HG03097 (cell line): ENCODE data around the gene RALBP1.
"Not testable (repeated sequence)": the region's sequence is repeated elsewhere in the genome, so short reads cannot be mapped to it uniquely, and the experiment has no call there.

Source experiments
- ATAC-seq: cut with Tn5 transposase; IDR thresholded peaks from one replicate; pipeline ENCODE4 v1.9.1; 2021; ENCODE audit not compliant: unreplicated experiment, low FRiP score

RALBP1 gene

DNA sequence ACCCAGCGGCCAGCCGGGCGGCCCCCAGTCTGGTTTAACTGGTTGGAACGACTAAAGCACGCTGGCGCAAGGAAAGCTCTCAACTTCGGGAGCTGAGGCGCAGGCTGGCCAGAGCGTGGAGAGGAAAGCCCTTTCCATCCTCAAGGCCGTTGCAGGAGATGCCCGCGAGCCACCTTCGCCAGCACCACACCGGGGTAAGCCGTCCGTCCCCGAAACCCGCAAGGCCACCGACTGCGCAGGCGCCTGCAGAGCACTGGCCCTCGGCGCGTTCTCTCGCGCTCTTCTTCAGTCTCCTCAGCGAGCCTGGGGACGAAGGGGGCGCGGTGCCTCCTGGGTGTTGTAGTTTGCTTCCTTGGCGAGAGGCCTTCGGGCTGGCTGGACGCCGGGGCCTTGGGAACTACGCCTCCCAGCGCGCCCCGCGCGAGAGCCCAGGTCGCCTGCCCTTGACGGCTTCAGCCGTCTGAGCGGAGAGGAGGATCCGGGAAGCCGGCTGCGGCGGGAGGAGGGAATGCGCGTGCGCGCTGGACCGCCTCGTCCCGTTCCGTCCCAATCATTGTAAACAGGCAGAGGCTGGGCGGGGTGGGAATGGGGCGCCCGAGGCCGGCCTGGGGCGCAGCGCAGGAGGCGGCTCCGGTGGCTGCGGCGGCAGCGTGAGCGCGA is at the start of gene RALBP1:
TSS of gene RALBP1 (plus strand) at position 531 of the 660 bp plus-strand sequence. CDS start 37,533 bp downstream, outside the sequence.
- ATAC-seq, result peak; percentile 93

DNA sequence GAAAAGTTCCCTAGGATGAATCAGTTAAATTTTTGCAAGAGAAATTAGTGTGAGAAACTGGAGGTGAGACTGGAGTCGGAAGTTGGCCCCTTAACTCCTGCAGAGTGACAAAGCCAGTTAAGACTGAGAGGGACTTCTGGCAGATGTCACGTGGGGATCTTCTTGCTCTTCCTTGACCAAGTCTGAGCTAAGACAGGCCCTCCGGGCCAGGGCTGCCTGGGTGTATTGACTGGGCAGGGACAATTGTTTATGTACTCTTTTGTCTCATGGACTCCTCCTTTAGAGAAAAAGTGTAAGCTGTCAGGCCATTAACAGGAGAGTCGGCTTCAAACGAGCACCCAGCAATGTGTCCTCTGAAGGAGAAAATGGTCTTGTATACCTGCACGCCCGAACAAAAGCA is 48.6 kb upstream of the RALBP1 start:
- no peak for ATAC-seq

DNA sequence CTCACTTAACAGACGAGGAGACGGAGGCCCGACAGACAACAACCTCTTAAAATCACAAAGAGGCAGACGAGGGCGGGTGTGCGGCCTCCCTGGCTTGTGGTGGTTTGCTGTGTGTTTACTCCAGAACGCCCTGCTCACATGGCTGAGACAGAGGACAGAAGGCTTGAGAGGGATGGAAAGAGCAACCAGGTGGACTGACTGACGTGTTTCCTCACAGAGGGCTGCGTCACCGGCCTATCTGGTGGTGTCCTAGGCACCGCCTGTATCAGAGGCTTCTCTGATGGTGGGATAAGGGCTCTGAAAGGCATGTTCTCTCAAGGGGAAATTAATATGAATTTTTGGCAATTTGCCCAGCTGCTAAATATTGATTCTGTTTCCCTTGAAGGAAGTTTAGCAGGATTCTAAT is 47.0 kb upstream of the RALBP1 start:
- no peak for ATAC-seq

DNA sequence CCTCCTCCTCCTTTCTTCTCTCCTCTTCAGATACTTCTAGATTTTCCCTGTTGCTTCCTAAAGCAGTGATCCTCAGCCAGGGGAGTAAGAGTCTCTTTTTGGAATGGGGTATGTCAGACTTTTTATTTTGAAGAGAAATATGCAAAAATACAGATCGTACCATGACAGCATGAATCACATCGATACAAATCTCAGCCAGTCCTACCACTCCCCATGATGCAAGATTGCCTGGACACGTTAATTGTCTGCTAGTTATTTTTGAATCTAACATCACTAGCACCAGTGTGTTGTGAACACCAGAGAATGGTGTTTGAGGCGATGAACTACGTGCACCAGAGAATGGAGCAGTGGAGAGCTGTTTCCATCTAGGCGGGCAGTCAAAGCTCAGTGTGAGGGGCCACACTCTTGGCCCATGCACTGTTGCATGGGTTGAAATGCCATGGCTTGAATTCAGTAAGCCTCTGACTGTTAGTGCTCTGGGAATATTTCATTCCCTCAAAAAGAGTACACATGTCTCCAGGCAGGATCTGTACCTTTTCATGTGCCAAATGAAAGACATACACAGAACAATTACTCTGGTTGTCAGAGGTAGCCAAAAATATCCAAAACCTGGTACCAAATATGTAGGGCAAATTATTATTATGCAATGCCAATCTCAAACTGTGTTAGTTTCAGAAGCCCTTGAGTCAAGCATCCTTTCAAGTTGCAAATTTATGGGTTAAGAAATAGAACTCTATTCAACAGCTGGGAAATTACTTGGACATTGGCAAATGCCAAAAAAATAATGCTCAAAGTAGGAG is 46.3 kb upstream of the RALBP1 start:
- ATAC-seq, result no peak

DNA sequence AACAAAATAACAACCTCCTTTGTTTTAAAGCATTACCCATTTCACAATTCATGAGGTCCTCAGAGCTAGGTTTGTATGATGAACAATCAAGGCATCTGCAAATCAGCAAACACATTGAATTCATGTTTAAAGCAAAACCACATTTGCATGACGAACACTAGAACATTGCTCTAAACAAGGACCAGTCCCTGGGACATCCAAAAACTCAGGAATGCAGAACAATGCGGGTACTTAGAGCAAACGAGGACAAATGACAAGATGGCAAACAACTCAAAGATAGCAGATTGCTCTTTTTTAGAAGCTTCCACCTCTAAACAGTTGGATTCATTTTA is 45.7 kb upstream of the RALBP1 start:
- no peak for ATAC-seq

DNA sequence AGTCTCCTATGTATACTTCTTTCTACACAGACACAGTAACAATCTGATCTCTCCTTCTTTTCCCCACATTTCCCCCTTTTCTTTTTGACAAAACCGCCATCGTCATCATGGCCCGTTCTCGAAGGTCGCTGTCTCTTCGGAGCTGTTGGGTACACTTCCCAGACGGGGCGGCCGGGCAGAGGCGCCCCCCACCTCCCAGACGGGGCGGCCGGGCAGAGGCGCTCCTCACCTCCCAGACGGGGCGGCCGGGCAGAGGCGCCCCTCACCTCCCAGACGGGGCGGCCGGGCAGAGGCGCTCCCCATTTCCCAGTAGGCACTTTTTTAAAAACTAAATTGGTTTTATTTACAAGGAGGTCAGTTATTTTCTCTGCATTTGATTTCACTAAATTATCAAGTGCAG is 45.0 kb upstream of the RALBP1 start:
- ATAC-seq, result not testable (repeated sequence)

DNA sequence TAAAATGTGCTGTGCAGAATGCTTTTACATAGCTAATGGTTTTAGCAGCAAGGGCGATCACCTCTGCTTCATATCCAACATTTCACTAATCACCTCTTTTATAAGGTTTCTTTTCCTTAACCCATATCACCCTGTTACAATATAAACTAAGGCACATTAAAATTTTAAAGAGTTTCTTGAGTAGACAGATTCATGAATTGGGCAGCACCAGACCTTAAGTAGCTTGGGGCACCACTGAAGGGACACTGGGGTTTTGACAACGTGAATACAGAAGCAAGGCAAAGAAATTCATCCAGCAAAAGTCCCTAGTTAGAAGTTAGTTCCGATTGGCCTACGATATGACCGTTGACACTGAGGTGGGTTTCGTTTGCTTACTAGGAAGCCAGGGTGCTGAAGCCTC is 44.0 kb upstream of the RALBP1 start:
- ATAC-seq, result no peak

DNA sequence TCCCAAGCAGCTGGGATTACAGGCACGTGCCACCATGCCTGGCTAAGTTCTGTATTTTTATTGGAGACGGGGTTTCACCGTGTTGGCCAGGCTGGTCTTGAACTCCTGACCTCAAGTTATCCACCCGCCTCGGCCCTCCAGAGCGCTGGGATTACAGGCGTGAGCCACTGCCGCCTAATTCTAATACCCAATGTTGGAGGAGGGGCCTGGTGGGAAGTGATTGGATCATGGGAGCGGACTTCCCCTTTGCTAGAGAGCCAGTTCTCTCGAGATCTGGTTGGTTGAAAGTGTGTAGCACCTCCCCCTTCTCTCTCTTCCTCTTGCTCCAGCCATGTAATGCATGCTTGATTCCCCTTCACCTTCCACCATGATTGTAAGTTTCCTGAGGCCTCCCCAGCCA is 42.2 kb upstream of the RALBP1 start:
- ATAC-seq, result not testable (repeated sequence)

DNA sequence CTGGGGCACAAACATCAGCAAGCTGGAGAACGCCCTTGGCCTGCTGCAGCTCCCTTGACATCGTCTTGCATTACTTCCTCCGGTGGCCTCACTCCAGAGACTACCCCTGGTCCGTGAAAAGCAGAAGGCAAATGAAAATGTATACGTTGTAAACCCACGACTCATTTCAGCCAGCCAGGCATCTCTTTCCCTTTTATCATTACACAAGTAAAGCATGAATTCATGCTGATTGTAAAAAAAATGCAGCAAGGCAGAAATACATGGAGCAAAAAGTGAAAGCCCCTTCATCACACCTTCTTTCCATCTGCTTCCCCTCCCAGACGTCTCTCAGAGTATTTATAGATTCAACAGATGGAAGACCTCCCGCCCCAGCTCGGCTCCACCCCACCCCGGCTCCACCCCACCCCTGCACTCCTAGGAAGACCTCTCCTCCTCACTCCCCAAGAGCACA is 41.6 kb upstream of the RALBP1 start:
- no peak for ATAC-seq

DNA sequence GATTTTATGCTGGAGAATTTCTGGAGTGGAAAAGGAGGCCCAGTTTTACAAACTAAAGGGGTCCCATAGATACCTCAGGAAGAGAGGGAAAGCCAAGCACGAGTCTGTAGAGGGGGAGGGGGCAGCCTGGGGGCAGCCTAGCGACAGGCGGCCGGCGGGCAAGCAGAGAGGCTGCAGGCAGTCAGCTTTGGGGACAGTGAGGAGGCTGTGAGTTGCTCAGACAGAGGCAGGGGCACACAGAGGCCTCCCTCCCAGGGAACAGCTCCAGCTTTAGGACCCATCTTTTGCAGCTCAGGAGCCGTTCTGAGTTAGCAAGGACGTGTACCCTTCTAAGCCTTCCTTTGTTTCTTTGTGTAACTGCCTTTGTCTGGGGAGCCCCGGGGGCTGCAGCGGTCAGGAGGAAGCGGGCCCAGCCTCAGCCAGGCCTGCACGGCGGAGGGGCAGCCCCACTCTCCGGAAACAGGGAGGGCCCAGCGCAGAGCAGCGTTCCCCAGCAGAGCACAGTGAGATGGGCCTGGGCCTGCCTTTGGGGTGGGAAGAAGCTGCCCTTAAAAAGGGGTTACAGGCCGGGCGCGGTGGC is 41.1 kb upstream of the RALBP1 start:
- no peak for ATAC-seq

DNA sequence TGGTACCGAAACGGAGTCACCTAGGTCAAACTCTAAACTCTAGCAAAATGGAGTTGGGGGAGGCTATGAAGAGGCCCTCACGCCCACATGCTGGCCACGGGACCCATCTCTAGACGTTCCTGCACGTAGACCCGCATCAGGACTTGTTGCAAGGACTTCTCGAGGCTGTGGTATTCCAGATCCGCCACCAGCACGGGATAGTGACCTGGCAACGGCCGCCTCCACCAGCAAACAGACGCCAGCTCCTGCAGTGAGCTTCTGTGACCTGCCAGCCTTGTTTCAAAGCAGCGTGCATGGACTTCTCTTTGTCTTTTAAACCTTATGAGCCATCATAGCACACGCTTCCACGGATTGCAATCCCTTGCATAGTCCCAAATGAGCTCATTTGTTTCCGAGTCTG is 40.3 kb upstream of the RALBP1 start:
- ATAC-seq, result no peak

DNA sequence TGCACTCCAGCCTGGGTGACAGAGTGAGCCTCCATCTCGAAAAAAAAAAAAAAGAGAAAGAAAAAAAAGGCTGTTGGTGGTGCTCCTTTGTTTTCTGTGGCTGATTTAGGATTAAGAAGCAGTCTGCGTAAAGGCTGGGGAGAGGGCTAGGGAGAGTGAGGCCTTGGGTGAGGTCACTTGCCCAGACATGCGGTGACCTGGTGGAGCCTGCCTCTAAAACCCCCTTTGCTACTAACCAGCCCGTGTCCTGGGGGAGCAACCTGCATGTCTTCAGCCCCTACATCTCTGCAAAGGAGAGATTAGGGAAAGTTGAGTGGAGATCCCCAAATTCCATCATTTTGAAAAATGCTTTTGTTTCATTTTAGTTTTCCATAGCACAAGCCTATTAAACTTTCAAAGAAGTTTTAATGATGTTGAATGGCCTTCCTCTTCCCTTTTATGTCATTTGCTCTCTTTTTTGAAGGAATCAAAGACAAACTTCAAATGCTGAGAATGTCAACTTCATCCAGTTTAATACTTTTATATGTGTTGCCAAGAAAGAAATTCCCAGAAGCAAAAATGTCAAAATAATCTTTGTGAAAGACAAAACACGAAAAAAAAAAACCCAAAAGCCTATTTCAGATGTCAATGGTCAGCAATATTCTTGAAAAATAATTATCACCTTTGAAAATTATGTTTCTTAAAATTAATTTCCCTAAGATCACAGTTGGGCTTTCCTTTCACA is 38.9 kb upstream of the RALBP1 start:
- ATAC-seq, result no peak

DNA sequence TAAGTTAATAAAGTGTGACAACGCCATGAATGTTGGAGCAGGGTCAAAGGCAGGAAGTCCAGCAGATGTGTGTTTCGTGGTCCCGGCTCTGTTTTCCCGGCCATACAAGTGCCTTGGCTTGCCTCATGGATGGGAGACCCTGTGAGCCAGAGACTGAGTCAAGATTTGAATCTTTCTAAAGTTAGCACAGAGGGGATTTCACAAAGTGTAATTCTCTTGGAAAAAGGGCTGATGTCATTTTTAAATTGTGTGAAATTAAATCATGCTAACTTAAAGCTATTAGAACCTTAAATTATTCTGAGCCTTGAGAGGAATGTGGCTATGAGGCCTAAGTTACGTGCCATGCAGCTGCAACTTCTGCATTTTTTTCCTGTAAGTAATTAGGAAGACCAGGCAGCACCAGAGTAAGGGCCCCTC is 38.3 kb upstream of the RALBP1 start:
- no peak for ATAC-seq

DNA sequence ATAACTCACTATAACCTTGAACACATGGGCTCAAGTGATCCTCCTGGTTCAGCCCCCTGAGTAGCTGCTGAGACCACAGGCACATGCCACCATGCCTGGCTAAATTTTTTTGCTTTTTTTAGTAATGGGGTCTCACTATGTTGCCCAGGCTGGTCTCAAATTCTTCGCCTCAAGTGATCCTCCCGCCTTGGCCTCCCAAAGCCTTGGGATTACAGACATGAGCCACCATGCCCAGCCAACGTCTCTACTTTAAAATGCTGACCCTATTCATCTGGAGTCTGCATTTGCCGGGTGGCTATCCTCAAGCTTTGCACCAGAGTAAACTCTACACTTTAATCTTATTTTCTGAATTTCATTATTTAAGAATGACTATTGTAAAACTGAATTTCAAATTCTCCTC is 37.6 kb upstream of the RALBP1 start:
- no peak for ATAC-seq

DNA sequence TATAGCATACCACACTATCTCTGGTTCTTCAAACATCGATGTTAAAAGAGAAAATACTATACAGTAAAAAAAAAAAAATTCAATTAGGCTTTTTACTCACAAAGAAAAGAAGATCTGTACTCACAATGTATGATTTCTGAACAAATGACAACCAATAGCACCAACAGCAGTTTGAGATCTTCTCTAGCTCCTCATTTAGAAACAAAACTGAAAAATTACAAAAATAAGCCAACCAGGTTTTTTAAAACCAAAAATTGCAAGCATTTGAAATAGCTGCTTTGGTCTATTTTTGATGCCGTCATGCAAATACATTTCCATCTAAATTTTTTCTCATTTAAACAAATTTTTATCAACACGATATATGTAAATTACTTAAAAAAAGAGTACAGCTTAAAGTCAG is 34.3 kb upstream of the RALBP1 start:
- no peak for ATAC-seq

DNA sequence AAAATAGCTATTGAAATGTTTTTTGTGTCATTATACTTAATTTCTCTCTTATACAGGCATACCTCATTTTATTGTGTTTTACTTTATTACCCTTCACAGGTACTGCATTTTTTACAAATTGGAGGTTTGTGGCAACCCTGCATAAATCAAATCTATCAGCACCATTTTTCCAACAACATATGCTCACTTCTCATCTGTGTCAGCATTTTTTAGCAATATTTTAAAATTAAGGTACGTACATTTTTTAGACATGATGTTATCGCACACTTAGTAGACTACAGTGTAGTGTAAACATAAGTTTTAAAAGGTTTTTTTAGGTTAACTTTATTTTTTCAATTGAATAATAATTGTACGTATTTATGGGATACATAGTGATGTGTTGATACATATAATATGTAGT is 30.8 kb upstream of the RALBP1 start:
- ATAC-seq, result no peak

DNA sequence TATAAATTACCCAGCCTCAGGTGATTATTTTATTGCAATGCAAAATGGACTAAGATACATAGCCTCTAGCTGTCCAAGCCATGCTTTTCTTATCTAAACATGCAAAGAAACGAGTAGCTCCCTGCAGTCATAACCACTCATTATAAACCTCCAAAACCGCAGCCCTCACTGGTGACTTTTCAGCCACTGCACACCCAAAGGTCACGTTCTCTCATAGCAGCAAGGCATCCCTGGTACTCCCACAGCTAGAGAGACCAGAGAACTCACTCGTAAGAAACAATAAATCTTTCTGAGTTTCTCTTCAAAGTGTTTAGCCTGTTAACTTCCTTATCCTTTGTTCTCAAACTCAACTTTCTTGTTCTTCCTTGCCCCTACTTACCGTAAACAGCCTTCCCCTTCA is 28.5 kb upstream of the RALBP1 start:
- ATAC-seq, result no peak

DNA sequence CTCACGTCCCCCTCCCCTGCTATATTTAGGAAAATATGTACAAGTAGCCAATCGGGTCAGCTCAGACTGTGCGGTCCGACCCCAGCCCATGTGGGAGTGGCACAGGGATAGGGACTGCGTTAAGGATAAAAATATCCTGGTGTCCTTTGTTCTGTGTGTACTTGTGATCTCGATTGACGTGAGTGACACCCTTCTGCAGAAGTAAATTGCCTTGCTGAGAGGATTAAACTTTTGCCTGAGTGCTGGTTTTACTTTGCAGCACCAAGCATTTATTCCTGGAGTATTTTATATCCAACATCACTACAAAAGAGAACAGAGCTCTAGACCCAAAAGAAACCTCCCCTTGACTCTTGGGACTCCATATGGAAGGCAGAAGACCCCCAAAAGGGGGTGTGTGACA is 28.0 kb upstream of the RALBP1 start:
- ATAC-seq, result no peak

DNA sequence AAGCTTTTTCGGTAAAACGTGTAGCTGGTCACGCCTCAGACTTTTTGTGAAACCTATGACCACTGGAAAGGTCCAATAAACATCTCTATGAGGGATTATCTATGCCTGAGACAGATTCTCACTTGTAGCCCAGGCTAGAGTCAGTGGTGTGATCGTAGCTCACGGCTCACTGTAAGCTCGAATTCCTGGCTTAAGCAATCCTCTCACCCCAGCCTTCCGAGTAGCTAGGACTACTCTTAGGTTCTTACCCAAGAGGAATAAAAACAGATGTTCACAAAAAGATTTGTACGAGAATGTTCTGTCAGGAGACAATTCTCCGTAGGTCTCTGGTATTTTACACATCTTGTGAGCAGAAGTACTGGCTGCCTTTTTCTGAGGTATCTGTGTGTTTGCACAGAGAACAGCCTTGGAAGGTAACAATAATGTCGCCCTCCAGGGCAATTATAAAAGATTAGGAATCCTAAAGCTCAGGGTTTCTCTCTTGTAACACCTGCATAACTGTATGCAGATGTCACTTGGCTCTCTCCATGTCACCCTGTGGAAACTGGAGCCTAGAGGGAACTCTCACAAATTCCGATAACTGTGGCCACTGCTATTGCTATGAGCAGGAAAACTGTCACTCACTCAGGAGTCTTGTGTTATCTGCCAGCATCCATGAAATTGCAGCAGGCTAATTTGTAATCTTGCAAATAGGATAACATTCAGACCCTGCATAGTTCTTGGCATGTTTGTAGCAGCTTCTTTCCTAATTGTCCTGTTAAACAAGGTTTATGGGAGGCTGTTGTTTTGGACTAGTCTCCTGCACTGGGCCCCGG is 25.5 kb upstream of the RALBP1 start:
- no peak for ATAC-seq

DNA sequence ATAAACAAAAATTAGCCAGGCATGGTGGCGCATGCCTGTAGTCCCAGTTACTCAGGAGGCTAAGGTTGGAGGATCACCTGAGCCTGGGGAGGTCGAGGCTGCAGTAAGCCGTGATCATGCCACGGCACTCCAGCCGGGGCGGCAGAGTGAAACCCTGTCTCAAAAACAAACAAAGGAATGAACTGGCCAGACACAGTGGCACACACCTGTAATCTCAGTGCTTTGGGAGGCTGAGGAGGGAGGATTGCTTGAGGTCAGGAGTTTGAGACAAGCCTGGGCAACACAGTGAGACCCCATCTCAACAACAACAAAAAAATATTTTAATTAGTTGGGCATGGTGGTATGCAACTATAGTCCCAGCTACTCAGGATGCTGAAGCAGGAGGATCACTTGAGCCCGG is 24.4 kb upstream of the RALBP1 start:
- not testable (repeated sequence) for ATAC-seq
